Right lobe of liver (tissue), 4 donors: ENCODE data around the gene OR10K1.

ENCODE experiments used
- POLR2A ChIP-seq: fragments of 450-650 bp; IDR thresholded peaks from one replicate; pipeline ENCODE4 v1.6.1; 2017; ENCODE audit warnings: antibody characterized with exemption, mild to moderate bottlenecking
- TF ChIP-seq, protein P1 (sequence below), 4 donors: fragments of 200-600 bp in 3 of 4; fragments of 450-650 bp in 1 of 4; IDR thresholded peaks; one replicate each; pipeline versions ENCODE4 v1.5.1 to v1.8.0; 2016 to 2022; ENCODE audit warnings: antibody characterized with exemption in 4 of 4, mild to moderate bottlenecking in 2 of 4
- donor health status: DM: no; HTN: no; CAD: no.
- donor health status: DM: no; HTN: no; CAD: no.
- donor health status: DM: no; HTN: yes; CAD: no.

GRCh38 chr1:158422212-158422611 lies 39.4 kb upstream of the OR10K1 start:
- TF ChIP-seq, protein P1, sequence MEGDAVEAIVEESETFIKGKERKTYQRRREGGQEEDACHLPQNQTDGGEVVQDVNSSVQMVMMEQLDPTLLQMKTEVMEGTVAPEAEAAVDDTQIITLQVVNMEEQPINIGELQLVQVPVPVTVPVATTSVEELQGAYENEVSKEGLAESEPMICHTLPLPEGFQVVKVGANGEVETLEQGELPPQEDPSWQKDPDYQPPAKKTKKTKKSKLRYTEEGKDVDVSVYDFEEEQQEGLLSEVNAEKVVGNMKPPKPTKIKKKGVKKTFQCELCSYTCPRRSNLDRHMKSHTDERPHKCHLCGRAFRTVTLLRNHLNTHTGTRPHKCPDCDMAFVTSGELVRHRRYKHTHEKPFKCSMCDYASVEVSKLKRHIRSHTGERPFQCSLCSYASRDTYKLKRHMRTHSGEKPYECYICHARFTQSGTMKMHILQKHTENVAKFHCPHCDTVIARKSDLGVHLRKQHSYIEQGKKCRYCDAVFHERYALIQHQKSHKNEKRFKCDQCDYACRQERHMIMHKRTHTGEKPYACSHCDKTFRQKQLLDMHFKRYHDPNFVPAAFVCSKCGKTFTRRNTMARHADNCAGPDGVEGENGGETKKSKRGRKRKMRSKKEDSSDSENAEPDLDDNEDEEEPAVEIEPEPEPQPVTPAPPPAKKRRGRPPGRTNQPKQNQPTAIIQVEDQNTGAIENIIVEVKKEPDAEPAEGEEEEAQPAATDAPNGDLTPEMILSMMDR (IDR thresholded peaks at IDR 0.05): no peak
- no peak for TF ChIP-seq POLR2A
